Pancreas (tissue), 10 donors: ENCODE results near the gene UBE2G2. TPM values are rescaled to one million over a fixed set of nuclear protein-coding genes. Genes with fewer than 3 reads are reported as not detected.

ENCODE experiments used
- ATAC-seq, 4 donors: fragments of 200-7000 bp; cut with Tn5 transposase; one replicate each; pipeline versions ENCODE4 v1.8.0 to v1.9.1; 2020; ENCODE audit warnings: mild to moderate bottlenecking in 4 of 4, moderate library complexity in 4 of 4
- DNase-seq, 6 donors: peaks; one replicate each; pipeline ENCODE4 v3.0.0-alpha.2; 2020
- FAIRE-seq: peaks from 2 replicates; lab custom pipeline; 2012; peaks lifted over from hg19 to GRCh38; lab: Jason Lieb, UNC
- H3K27ac ChIP-seq, 4 donors: fragments of 200-600 bp; sonication (generic); 1 replicate in 3 of 4; 2 replicates in 1 of 4; pipeline versions ENCODE4 v1.5.0 to v1.8.0; 2020
- H3K27me3 ChIP-seq, 4 donors: fragments of 200-600 bp; one replicate each; pipeline ENCODE4 v1.8.0; 2021
- H3K36me3 ChIP-seq, 3 donors: fragments of 200-600 bp; sonication (generic) in 1 of 3; one replicate each; pipeline versions ENCODE4 v1.5.0 to v1.8.0; 2020 to 2021
- H3K4me1 ChIP-seq, 3 donors: fragments of 200-600 bp; one replicate each; pipeline ENCODE4 v1.8.0; 2021
- H3K4me3 ChIP-seq, 4 donors: fragments of 200-600 bp; sonication (generic) in 2 of 4; one replicate each; pipeline versions ENCODE4 v1.5.0 to v1.8.0; 2020 to 2021
- H3K9me3 ChIP-seq, 4 donors: fragments of 200-600 bp; one replicate each; pipeline ENCODE4 v1.8.0; 2021
- CTCF ChIP-seq, 4 donors: fragments of 200-600 bp; sonication (generic) in 3 of 4; IDR thresholded peaks; one replicate each; pipeline versions ENCODE4 v1.5.0 to v1.8.0; 2021; ENCODE audit warnings: antibody characterized with exemption in 4 of 4
- WGBS, 2 donors: extraction: QIAGEN DNeasy Blood & Tissue Kit; methylation state at CpG; one replicate each; pipeline ENCODE4 v1.1.7; 2013; 5-methylcytosine and 5-hydroxymethylcytosine counted together
- intact Hi-C, 3 donors: fragments of 100-400 bp; cut with DNase I; formaldehyde crosslinking; loops; one replicate each; pipeline versions ENCODE4 v1.11.1 to v1.14.2; 2022
- polyA plus RNA-seq, 2 donors: library from polyadenylated mRNA; stranded (reverse); fragments of 200-250 nt; gene quantifications; one replicate each; pipeline ENCODE4 v1.2.3, GENCODE V29; 2013
- total RNA-seq, 6 donors: library from RNA; stranded (reverse); fragmentation: NEBNext Ultra II Directional in 4 of 6; extraction: Animal tissue kit (Norgen Biotek cat#: 25700) in 4 of 6; gene quantifications; one replicate each; pipeline versions ENCODE4 v1.2.1 to v1.2.4, GENCODE V29; 2021 to 2023
- donor health status: healthy with polysubstance abuse.
- donor health status: DM: no; HTN: no; CAD: no; lungs with moderate emphysema.
- donor health status: DM: no; HTN: no; CAD: no.
- donor health status: control.
- donor health status: control.
- donor health status: Bipolar disorder and iron deficiency.
- donor health status: DM: yes; HTN: yes; CAD: no.
- donor health status: DM: no; HTN: no; CAD: no.
- donor health status: DM: no; HTN: no; CAD: no.
- donor health status: DM: yes; HTN: yes; CAD: no.

The UBE2G2 gene
- total and polyA plus RNA-seq, 8 donors: 30.5 to 53.2 (median 42.2) TPM

DNA sequence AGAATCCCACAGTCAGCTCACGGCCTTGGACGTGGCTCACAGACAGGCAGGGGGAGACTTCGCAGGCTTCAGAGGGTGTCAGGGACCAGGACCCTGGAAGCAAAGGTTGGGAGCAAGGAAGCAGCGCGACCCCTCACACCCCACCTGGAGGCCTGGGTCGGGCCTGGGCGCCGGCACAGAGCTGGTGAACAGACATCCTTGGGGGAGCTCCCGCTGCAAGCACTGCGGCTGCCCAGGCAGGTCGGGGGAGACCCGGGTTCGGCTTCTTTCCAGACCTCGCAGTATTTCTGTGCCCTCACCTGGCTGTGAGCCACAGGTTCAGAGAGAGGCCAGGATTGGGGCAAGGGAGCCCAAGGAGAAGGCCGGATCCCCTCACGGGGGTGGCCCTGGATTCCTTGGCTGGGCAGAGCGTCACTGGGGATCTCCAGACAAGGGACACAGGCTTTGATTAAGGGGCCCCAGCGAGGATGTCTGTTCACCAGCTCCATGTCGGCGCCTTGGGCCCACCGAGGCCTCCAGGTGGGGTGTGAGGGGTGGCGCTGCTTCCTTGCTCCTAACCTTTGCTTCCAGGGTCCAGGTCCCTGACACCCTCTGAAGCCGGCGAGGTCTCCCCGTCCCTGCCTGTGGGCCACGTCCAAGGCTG is 52.4 kb downstream of the UBE2G2 start:
- no peaks in the 10 kb centered on the region for H3K4me1 ChIP-seq
- no peak overlapping the region for H3K27ac ChIP-seq
- 52 to 54% methylated on average over 25 to 26 of the region's 26 CpGs for WGBS, 2 donors
- no peak for FAIRE-seq
- H3K36me3 ChIP-seq: no peaks in the 10 kb centered on the region
- H3K9me3 ChIP-seq: no peaks in the 10 kb centered on the region
- TF ChIP-seq CTCF (IDR thresholded peaks at IDR 0.05): no peak
- peaks cover 0 to 6% (median 0%) of the 10 kb centered on the region in 4 donors for H3K27me3 ChIP-seq
- no peak for DNase-seq
- intact Hi-C loops: no loop called here
- H3K4me3 ChIP-seq: no peak overlapping the region
- no peak for ATAC-seq

GRCh38 chr21:44748621-44749020 is 53.0 kb downstream of the UBE2G2 start:
- no peaks in the 10 kb centered on the region for H3K4me1 ChIP-seq
- peaks cover 0 to 6% (median 0%) of the 10 kb centered on the region in 4 donors for H3K27me3 ChIP-seq
- DNase-seq (no peak), FAIRE-seq (no peak), ATAC-seq (no peak)
- intact Hi-C loops: no loop called here
- whole genome bisulfite sequencing, 2 donors: 42 to 50% methylated on average over 16 of the region's 16 CpGs
- H3K4me3 ChIP-seq: no peak overlapping the region
- no peaks in the 10 kb centered on the region for H3K9me3 ChIP-seq
- TF ChIP-seq CTCF (IDR thresholded peaks at IDR 0.05): no peak
- no peaks in the 10 kb centered on the region for H3K36me3 ChIP-seq
- H3K27ac ChIP-seq: no peak overlapping the region

- DNase-seq (no peak), FAIRE-seq (no peak), ATAC-seq (no peak)
- Histone ChIP-seq H3K4me3 (no peak overlapping the region), H3K36me3 (no peaks in the 10 kb centered on the region), H3K9me3 (no peaks in the 10 kb centered on the region), H3K27ac (no peak overlapping the region), H3K4me1 (no peaks in the 10 kb centered on the region), H3K27me3 (no peaks in the 10 kb centered on the region)
- intact Hi-C loops: no loop called here
- 74 to 84% methylated on average over 1 of the region's 1 CpG for WGBS, 2 donors
- TF ChIP-seq CTCF (IDR thresholded peaks at IDR 0.05): no peak
Measured at GRCh38 chr21:44742418-44743153, 59.0 kb downstream of the UBE2G2 start.

DNA sequence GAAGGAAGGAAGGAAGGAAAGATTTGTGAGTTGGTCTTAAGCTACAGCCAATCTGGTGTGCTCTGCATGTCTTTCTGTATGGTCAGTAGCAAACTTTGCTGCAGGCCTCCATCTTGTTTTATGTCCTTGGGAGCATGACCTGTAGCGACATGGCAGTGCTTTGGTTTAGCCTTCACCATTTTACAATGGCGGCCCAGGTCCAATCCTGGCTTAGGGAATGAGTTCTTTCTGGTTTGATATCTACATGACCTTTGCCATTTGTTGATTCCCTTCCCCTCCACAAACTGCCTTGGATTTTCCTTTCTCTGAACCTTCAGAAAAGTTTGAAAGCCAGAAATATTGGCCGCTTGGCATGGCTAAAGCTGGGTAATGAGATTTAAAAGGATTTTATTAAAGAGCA is 59.7 kb downstream of the UBE2G2 start:
- Histone ChIP-seq H3K27me3 (no peaks in the 10 kb centered on the region), H3K4me1 (no peaks in the 10 kb centered on the region), H3K9me3 (no peaks in the 10 kb centered on the region), H3K27ac (no peak overlapping the region), H3K4me3 (no peak overlapping the region), H3K36me3 (no peaks in the 10 kb centered on the region)
- DNase-seq (no peak), FAIRE-seq (no peak), ATAC-seq (no peak)
- intact Hi-C loops: no loop called here
- 87 to 88% methylated on average over 3 of the region's 3 CpGs for WGBS, 2 donors
- TF ChIP-seq CTCF (IDR thresholded peaks at IDR 0.05): no peak

DNA sequence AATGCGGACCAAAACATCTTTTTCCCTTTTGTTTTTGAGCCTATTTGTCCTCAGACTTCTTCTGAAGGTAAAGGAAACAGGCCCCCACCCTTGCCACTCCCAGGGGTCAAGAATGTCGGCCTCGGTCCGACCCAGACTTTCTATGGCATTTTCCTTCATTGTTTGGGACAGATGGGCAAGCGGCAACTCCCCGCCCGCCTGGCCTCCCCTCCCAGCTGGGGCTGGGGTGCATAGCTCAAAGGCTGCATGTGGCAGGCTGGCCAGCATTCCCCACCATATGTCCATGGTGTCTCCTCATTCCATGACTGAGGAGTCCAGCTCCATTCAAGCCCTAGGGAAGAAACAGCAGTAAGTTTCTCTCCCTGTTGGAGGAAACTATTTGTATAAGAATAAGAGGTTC is 60.9 kb downstream of the UBE2G2 start:
- ATAC-seq (no peak), FAIRE-seq (no peak), DNase-seq (no peak)
- H3K4me3 ChIP-seq: no peak overlapping the region
- no peaks in the 10 kb centered on the region for H3K4me1 ChIP-seq
- no peaks in the 10 kb centered on the region for H3K9me3 ChIP-seq
- H3K27me3 ChIP-seq: no peaks in the 10 kb centered on the region
- no peak for TF ChIP-seq CTCF (IDR thresholded peaks at IDR 0.05)
- intact Hi-C loops: no loop called here
- 75 to 82% methylated on average over 7 of the region's 7 CpGs for WGBS, 2 donors
- H3K27ac ChIP-seq: no peak overlapping the region
- H3K36me3 ChIP-seq: no peaks in the 10 kb centered on the region
